ENCODE measurements around the gene CASS4.

DNA sequence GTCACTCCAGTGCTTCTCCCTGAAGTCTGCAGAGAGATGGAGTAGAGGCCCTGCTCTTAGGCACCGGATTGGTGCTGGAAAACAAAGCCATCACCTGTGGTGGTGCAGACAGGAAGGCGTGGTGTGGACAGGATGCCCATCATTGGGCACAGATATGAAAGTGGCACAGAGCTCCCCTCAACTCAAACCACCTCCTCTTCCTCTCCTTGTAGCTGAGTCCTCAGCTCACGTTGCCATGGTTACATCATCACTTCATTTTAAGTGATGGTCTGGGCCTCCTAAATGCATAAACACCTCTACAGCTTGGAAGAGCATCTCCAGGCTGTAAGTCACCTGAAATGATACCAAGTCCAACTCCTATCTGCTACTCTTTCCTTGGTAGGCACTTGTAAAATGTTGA, 48.4 kb downstream of the CASS4 start:
- TF ChIP-seq, protein P1, sequence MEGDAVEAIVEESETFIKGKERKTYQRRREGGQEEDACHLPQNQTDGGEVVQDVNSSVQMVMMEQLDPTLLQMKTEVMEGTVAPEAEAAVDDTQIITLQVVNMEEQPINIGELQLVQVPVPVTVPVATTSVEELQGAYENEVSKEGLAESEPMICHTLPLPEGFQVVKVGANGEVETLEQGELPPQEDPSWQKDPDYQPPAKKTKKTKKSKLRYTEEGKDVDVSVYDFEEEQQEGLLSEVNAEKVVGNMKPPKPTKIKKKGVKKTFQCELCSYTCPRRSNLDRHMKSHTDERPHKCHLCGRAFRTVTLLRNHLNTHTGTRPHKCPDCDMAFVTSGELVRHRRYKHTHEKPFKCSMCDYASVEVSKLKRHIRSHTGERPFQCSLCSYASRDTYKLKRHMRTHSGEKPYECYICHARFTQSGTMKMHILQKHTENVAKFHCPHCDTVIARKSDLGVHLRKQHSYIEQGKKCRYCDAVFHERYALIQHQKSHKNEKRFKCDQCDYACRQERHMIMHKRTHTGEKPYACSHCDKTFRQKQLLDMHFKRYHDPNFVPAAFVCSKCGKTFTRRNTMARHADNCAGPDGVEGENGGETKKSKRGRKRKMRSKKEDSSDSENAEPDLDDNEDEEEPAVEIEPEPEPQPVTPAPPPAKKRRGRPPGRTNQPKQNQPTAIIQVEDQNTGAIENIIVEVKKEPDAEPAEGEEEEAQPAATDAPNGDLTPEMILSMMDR (IDR thresholded peaks at IDR 0.05), result no peak
- no peak for TF ChIP-seq POLR2A (IDR thresholded peaks at IDR 0.05; ENCODE audit: low read length)
- TF ChIP-seq KDM1A (IDR thresholded peaks at IDR 0.05; ENCODE audit: low read depth), result no peak
- TF ChIP-seq, protein P2, sequence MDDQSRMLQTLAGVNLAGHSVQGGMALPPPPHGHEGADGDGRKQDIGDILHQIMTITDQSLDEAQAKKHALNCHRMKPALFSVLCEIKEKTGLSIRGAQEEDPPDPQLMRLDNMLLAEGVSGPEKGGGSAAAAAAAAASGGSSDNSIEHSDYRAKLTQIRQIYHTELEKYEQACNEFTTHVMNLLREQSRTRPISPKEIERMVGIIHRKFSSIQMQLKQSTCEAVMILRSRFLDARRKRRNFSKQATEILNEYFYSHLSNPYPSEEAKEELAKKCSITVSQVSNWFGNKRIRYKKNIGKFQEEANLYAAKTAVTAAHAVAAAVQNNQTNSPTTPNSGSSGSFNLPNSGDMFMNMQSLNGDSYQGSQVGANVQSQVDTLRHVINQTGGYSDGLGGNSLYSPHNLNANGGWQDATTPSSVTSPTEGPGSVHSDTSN (IDR thresholded peaks at IDR 0.05), result no peak
- no peak for TF ChIP-seq RFX5 (IDR thresholded peaks at IDR 0.05)
